GM12864 (cell line): Measurements from ENCODE around the gene STYXL1.

Source experiments
- DNase-seq: peaks from one replicate; pipeline ENCODE4 v3.0.0-alpha.2; 2011; ENCODE audit warnings: low read depth
- H3K4me3 ChIP-seq: 2 replicates; pipeline ENCODE4 v1.5.1; 2011; ENCODE audit warnings: mild to moderate bottlenecking, low read depth, low read length, control low read depth
- CTCF ChIP-seq: IDR thresholded peaks from 2 replicates; pipeline ENCODE4 v1.5.1; 2011; ENCODE audit warnings: low read depth, mild to moderate bottlenecking, moderate library complexity, low read length, control low read depth, inconsistent platforms; ENCODE audit errors: missing control alignments

STYXL1 gene

GRCh38 chr7:76072243-76073148 is 24.7 kb upstream of the STYXL1 start:
- H3K4me3 ChIP-seq = no peak overlapping the region

GRCh38 chr7:76071316-76072242 is 23.8 kb upstream of the STYXL1 start:
- TF ChIP-seq CTCF = no peak
- no peak overlapping the region for H3K4me3 ChIP-seq
- no peak for DNase-seq

More at GRCh38 chr7:76072243-76073148, 24.7 kb upstream of the STYXL1 start:
- TF ChIP-seq CTCF = no peak
- no peak for DNase-seq

GRCh38 chr7:76069238-76069638 is 21.4 kb upstream of the STYXL1 start:
- no peak for TF ChIP-seq CTCF
- no peak overlapping the region for H3K4me3 ChIP-seq
- DNase-seq = no peak

- DNase-seq = no peak
- TF ChIP-seq CTCF = no peak
- no peak overlapping the region for H3K4me3 ChIP-seq
Observed at GRCh38 chr7:76066716-76067503, 19.1 kb upstream of the STYXL1 start.

GRCh38 chr7:76065016-76065612 is 17.3 kb upstream of the STYXL1 start:
- DNase-seq = no peak
- TF ChIP-seq CTCF = no peak
- H3K4me3 ChIP-seq = no peak overlapping the region
